AG04449 (cell line): ENCODE results near the gene RNF121.

ENCODE experiments used
- CTCF ChIA-PET: fragments of 350-600 bp; formaldehyde crosslinking; extraction: SDS; loops from one replicate; lab custom pipeline; 2021; ENCODE audit warnings: antibody characterized with exemption; lab: Yijun Ruan, JAX
- POLR2A ChIA-PET: fragments of 400-600, 350-600 bp; formaldehyde crosslinking; extraction: SDS; loops from one replicate; lab custom pipeline; 2020; ENCODE audit warnings: antibody characterized with exemption, inconsistent platforms; lab: Yijun Ruan, JAX
- DNase-seq: peaks from one replicate; pipeline ENCODE4 v3.0.0-alpha.2; 2010; ENCODE audit warnings: low read depth, low spot score
- H3K4me3 ChIP-seq: 2 replicates; pipeline ENCODE4 v1.5.1; 2011; ENCODE audit warnings: low read depth, mild to moderate bottlenecking, control low read depth, low read length
- CTCF ChIP-seq: IDR thresholded peaks from one replicate; pipeline ENCODE4 v1.5.1; 2011; ENCODE audit warnings: mild to moderate bottlenecking, moderate library complexity, low read length, control low read depth, inconsistent platforms; ENCODE audit not compliant: insufficient read depth; ENCODE audit errors: missing control alignments

Gene RNF121

GRCh38 chr11:71951741-71952310, 23.0 kb downstream of the RNF121 start:
- DNase-seq = no peak
- ChIA-PET POLR2A (no interaction called here), CTCF (no interaction called here)
- no peak for TF ChIP-seq CTCF
- H3K4me3 ChIP-seq = no peak overlapping the region

- no peak for DNase-seq
- no peak overlapping the region for H3K4me3 ChIP-seq
- TF ChIP-seq CTCF = no peak
- ChIA-PET CTCF (interaction anchor here (0.8 to 2.8 kb wide), 3 partner anchors 12 to 21 kb away, joined by 4 to 26 read pairs (median 17); no protein-coding TSS in a partner anchor), POLR2A (no interaction called here)
Measured at GRCh38 chr11:71955898-71956456, 27.1 kb downstream of the RNF121 start.

GRCh38 chr11:71962428-71963038, 33.7 kb downstream of the RNF121 start:
- ChIA-PET CTCF (interaction anchor here (1.4 to 8.6 kb wide), 2 partner anchors 15 to 20 kb away, joined by 3 to 92 read pairs; no protein-coding TSS in a partner anchor), POLR2A (no interaction called here)
- DNase-seq = no peak
- no peak overlapping the region for H3K4me3 ChIP-seq
- TF ChIP-seq CTCF = no peak

GRCh38 chr11:71963468-71963867, 34.6 kb downstream of the RNF121 start:
- no peak for TF ChIP-seq CTCF
- no peak overlapping the region for H3K4me3 ChIP-seq
- CTCF ChIA-PET = interaction anchor here (1.4 to 8.6 kb wide), 4 partner anchors 14 to 468 kb away, joined by 3 to 92 read pairs (median 4); no protein-coding TSS in a partner anchor
- no peak for DNase-seq
- POLR2A ChIA-PET = no interaction called here

GRCh38 chr11:71964641-71965040, 35.8 kb downstream of the RNF121 start:
- DNase-seq = no peak
- no peak overlapping the region for H3K4me3 ChIP-seq
- ChIA-PET POLR2A (interaction anchor here (0.9 kb wide), 1 partner anchor 15 kb away, joined by 3 read pairs; no protein-coding TSS in a partner anchor), CTCF (interaction anchor here (0.8 to 8.6 kb wide), 6 partner anchors 8 to 467 kb away, joined by 3 to 92 read pairs (median 4); no protein-coding TSS in a partner anchor)
- TF ChIP-seq CTCF = no peak

- H3K4me3 ChIP-seq = no peak overlapping the region
- no peak for TF ChIP-seq CTCF
- CTCF ChIA-PET = interaction anchor here (0.7 kb wide), 1 partner anchor 17 kb away, joined by 4 read pairs; no protein-coding TSS in a partner anchor
- POLR2A ChIA-PET = no interaction called here
- no peak for DNase-seq
Measured at GRCh38 chr11:71971680-71972079, 42.8 kb downstream of the RNF121 start.
